HepG2 (cell line): ENCODE measurements around the gene GPS1. TPM values are rescaled to one million over a fixed set of nuclear protein-coding genes. Genes with fewer than 3 reads are reported as not detected.

ENCODE experiments used
- BORCS8-MEF2B ChIP-seq: sonication (generic); formaldehyde crosslinking; IDR thresholded peaks from 2 replicates; pipeline ENCODE4 v1.8.0; 2022; ENCODE audit warnings: mild to moderate bottlenecking, missing genetic modification reagents
- CHD2 ChIP-seq: IDR thresholded peaks from 2 replicates; pipeline ENCODE4 v1.6.1; 2011; ENCODE audit warnings: low read depth, low read length, improper control_type of control experiment
- CTCF ChIP-seq: sonication (generic); formaldehyde crosslinking; IDR thresholded peaks from 2 replicates; pipeline ENCODE4 v1.5.0; 2020; ENCODE audit warnings: mild to moderate bottlenecking, missing genetic modification reagents, moderate library complexity
- MLXIP ChIP-seq: sonication (generic); formaldehyde crosslinking; IDR thresholded peaks from 2 replicates; pipeline ENCODE4 v1.9.0; 2021; ENCODE audit warnings: missing genetic modification reagents, borderline replicate concordance
- NCOA1 ChIP-seq: sonication (generic); formaldehyde crosslinking; IDR thresholded peaks from 2 replicates; pipeline ENCODE4 v1.9.0; 2021; ENCODE audit warnings: missing genetic modification reagents
- NFAT5 ChIP-seq: sonication (generic); formaldehyde crosslinking; IDR thresholded peaks from 2 replicates; pipeline ENCODE4 v1.4.0; 2020; ENCODE audit warnings: missing genetic modification reagents
- SAP130 ChIP-seq: IDR thresholded peaks from 2 replicates; pipeline ENCODE4 v1.6.1; 2016; ENCODE audit warnings: low read depth
- SP4 ChIP-seq: sonication (generic); formaldehyde crosslinking; IDR thresholded peaks from 2 replicates; pipeline ENCODE4 v1.8.1; 2023; ENCODE audit warnings: mild to moderate bottlenecking, missing genetic modification reagents
- SUZ12 ChIP-seq: fragments of 150-350 bp; IDR thresholded peaks from 2 replicates; pipeline ENCODE4 v1.6.1; 2014; ENCODE audit warnings: low read depth, low read length
- ZC3H4 ChIP-seq: sonication (generic); formaldehyde crosslinking; IDR thresholded peaks from 2 replicates; pipeline ENCODE4 v1.4.0; 2020; ENCODE audit warnings: missing genetic modification reagents, borderline replicate concordance
- ZNF143 ChIP-seq: sonication (generic); formaldehyde crosslinking; IDR thresholded peaks from 2 replicates; pipeline ENCODE4 v1.4.0; 2020; ENCODE audit warnings: missing genetic modification reagents
- ZNF275 ChIP-seq: sonication (generic); formaldehyde crosslinking; IDR thresholded peaks from 2 replicates; pipeline ENCODE4 v1.8.0; 2022; ENCODE audit warnings: missing genetic modification reagents, mild to moderate bottlenecking, inconsistent platforms, borderline replicate concordance
- ZNF598 ChIP-seq: sonication (generic); formaldehyde crosslinking; IDR thresholded peaks from 2 replicates; pipeline ENCODE4 v1.5.1; 2020; ENCODE audit warnings: mild to moderate bottlenecking, missing genetic modification reagents, borderline replicate concordance
- ZNF619 ChIP-seq: sonication (generic); formaldehyde crosslinking; IDR thresholded peaks from 2 replicates; pipeline ENCODE4 v1.4.0; 2020; ENCODE audit warnings: mild to moderate bottlenecking, missing genetic modification reagents
- polyA plus RNA-seq, 8 experiments: library from polyadenylated mRNA; depleted of rRNA in 3 of 8; stranded (reverse) in 7 of 8; unstranded in 1 of 8; fragments of >200 nt; fragmentation: Illumina TruSeq in 4 of 8; extraction: Trizol in 4 of 8; gene quantifications; 2 replicates each; pipeline versions ENCODE4 v1.2.1 to v1.2.3, GENCODE V29; 2011 to 2016; ENCODE audit warnings: low read depth in 4 of 8, missing spikeins in 1 of 8, mixed read lengths in 1 of 8; ENCODE audit not compliant: insufficient read depth in 1 of 8
- total RNA-seq, 5 experiments: library from RNA; depleted of rRNA; stranded (reverse); fragments of >200 nt; fragmentation: Illumina TruSeq; extraction: Trizol; gene quantifications; 2 replicates each; pipeline ENCODE4 v1.2.3, GENCODE V29; 2016; ENCODE audit warnings: low read depth in 1 of 5
- TF ChIP-seq, protein P1 (sequence below): sonication (generic); formaldehyde crosslinking; IDR thresholded peaks from 2 replicates; pipeline ENCODE4 v1.5.0; 2020; ENCODE audit warnings: missing genetic modification reagents
- TF ChIP-seq, protein P2 (sequence below): sonication (generic); formaldehyde crosslinking; IDR thresholded peaks from 2 replicates; pipeline ENCODE4 v1.4.0; 2020; ENCODE audit warnings: low read depth, mild to moderate bottlenecking, missing genetic modification reagents

The GPS1 gene
- total and polyA plus RNA-seq, 2 of the 13 experiments (the other 11 are each of a cell fraction or from before 2014, with no cell fraction given): 124 to 128 TPM

DNA sequence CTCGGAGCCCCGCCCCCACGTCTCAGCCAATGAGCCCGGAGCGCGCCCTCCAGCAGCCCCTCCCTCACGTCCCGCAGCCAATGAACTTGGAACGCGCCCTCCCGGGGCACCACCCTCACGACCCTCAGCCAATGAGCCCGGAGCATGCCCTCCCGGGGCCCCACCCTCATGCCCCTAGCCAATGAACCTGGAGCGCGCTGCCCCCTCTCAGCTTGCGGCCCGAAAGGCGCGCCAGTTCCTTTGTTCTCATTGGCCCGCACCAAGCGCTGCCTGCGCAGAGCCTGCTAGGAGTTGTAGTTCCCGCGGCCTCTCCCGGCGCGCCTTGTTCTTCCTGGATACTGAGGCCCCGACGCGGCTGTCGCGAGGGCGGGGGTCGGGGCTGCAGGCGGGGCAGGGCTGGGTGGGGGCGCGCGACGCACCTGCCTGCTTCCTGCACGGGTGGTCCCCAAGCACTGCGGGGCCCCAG, 28.7 kb upstream of the GPS1 start, which contains the start of gene LRRC45 (continued):
- TF ChIP-seq SP4 (CRISPR knock-in tag) (peak; percentile 99), CHD2 (peak; percentile 77), NFAT5 (CRISPR knock-in tag) (no peak), ZNF598 (CRISPR knock-in tag) (0 out of 2 replicates have a peak, but pooled peaks have one; percentile 39), ZNF619 (0 out of 2 replicates have a peak, but pooled peaks have one; percentile 3), ZNF275 (no peak), CTCF (CRISPR knock-in tag) (peak; percentile 9; the same call in 1 of the 2 replicates), SAP130 (peak; percentile 21), MLXIP (no peak), NCOA1 (no peak), ZC3H4 (CRISPR knock-in tag) (no peak), SUZ12 (peak; percentile 77), BORCS8-MEF2B (no peak), ZNF143 (CRISPR knock-in tag) (peak; percentile 92)
- TF ChIP-seq, protein P1, sequence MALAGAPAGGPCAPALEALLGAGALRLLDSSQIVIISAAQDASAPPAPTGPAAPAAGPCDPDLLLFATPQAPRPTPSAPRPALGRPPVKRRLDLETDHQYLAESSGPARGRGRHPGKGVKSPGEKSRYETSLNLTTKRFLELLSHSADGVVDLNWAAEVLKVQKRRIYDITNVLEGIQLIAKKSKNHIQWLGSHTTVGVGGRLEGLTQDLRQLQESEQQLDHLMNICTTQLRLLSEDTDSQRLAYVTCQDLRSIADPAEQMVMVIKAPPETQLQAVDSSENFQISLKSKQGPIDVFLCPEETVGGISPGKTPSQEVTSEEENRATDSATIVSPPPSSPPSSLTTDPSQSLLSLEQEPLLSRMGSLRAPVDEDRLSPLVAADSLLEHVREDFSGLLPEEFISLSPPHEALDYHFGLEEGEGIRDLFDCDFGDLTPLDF (CRISPR knock-in tag): peak; percentile 100
- TF ChIP-seq, protein P2, sequence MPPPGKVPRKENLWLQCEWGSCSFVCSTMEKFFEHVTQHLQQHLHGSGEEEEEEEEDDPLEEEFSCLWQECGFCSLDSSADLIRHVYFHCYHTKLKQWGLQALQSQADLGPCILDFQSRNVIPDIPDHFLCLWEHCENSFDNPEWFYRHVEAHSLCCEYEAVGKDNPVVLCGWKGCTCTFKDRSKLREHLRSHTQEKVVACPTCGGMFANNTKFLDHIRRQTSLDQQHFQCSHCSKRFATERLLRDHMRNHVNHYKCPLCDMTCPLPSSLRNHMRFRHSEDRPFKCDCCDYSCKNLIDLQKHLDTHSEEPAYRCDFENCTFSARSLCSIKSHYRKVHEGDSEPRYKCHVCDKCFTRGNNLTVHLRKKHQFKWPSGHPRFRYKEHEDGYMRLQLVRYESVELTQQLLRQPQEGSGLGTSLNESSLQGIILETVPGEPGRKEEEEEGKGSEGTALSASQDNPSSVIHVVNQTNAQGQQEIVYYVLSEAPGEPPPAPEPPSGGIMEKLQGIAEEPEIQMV: 0 out of 2 replicates have a peak, but pooled peaks have one; percentile 10
